ENCODE data around the gene NCAPH2.
A peak's percentile ranks its signal among the peaks of the same experiment; 100 is the strongest.

Gene NCAPH2

DNA sequence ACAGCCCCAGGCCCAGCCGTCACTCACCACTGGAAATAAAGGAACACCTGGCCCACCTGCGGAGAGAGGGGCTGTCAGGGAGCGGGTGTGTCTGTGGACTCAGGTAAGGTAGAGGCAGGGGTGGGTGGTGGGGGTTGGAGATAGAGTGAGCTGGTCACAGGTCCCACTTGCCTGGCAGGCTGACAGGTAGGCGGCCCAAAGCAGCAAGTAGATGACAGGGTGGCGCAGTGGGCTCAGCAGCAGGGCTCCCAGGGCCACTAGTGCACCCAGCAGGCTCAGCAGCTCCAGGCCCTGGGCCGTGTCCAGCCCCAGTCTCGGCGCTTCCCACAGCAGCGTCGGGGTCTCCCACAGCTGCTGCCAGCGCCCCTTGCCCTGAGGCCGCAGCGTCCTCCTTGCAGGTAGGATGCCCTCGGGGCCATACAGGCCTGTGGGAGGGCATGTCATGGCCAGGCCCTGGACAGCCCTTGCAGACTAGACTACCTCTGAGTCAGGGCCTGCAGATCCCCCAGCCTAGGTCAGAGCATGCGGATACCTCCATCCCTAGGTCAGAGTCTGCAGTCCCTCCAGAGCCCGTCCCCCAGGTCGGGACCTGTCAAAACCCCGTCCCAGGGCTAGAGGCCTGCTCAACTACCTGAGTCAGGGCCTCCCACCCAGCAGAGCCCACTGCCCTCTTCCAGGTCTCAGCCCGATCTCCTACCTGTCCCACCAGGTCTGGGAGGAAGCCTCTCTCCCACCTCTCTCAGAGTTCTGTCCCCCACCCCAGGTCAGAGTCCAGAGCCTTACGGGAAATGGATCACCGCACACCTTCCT lies 1.2 kb upstream of the NCAPH2 start:
- TF ChIP-seq, protein P1, sequence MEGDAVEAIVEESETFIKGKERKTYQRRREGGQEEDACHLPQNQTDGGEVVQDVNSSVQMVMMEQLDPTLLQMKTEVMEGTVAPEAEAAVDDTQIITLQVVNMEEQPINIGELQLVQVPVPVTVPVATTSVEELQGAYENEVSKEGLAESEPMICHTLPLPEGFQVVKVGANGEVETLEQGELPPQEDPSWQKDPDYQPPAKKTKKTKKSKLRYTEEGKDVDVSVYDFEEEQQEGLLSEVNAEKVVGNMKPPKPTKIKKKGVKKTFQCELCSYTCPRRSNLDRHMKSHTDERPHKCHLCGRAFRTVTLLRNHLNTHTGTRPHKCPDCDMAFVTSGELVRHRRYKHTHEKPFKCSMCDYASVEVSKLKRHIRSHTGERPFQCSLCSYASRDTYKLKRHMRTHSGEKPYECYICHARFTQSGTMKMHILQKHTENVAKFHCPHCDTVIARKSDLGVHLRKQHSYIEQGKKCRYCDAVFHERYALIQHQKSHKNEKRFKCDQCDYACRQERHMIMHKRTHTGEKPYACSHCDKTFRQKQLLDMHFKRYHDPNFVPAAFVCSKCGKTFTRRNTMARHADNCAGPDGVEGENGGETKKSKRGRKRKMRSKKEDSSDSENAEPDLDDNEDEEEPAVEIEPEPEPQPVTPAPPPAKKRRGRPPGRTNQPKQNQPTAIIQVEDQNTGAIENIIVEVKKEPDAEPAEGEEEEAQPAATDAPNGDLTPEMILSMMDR (IDR thresholded peaks at IDR 0.05; ENCODE audit: insufficient read depth, low read depth, low read length, missing control alignments), result no peak
- peak overlapping the region; percentile 88 for H3K4me3 ChIP-seq (ENCODE audit: low read depth, low read length)
- peak; percentile 29 for DNase-seq (ENCODE audit: low read depth)

DNA sequence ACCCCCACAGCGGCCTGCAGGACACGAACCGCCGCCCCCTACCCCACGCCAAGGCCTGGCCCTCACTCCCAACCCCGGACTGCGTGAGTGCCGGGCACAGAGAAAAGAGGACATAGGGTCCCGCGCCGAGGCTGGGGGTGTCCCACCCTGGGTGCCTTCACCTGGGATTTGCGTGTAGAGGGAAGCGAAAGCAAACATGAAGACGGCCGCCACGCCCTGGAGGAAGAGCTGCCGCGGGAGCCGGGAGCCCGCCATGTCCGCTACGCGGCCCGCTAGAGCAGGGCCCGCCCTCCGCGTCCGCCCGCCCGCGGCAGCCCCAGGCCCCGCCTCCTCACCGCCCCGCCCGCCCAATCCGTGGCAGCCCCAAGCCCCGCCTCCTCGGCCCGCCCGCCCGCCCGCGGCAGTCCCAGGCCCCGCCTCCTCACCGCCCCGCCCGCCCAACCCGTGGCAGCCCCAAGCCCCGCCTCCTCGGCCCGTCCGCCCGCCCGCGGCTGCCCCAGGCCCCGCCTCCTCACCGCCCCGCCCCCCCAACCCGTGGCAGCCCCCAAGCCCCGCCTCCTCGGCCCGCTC lies 518 bp upstream of the NCAPH2 start, which contains the start of gene LMF2:
Gene LMF2 (minus strand): TSS at position 282 of the 570 bp plus-strand sequence. CDS start 27 bp downstream, at position 255.
- DNase-seq (ENCODE audit: low read depth), result no peak
- TF ChIP-seq, protein P1 (IDR thresholded peaks at IDR 0.05; ENCODE audit: insufficient read depth, low read depth, low read length, missing control alignments), result no peak
- H3K4me3 ChIP-seq (ENCODE audit: low read depth, low read length), result peak within 1 kb of the TSS; percentile 88

DNA sequence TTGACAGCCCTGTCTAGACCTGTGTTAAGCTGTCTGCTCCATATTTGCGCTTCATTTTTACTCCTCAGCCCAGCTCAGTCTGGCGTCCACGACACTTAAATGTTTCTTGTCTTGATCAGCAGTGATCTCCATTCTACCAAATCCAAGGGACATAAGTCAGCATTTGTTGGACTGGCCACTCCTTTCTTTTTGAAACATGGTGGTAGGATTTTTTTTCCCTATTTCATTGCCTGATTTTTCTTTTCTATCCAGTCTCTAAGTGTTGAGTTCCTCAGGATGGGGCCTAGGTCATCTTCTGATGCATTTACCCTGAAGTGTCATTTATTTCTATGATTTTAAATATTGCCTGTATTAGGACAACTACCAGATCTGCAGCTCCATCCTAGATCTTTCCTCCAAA lies 873 bp downstream of the NCAPH2 start:
- TF ChIP-seq, protein P1 (IDR thresholded peaks at IDR 0.05; ENCODE audit: insufficient read depth, low read depth, low read length, missing control alignments), result no peak
- H3K4me3 ChIP-seq (ENCODE audit: low read depth, low read length), result peak overlapping the region; percentile 83
- DNase-seq (ENCODE audit: low read depth), result peak; percentile 13

DNA sequence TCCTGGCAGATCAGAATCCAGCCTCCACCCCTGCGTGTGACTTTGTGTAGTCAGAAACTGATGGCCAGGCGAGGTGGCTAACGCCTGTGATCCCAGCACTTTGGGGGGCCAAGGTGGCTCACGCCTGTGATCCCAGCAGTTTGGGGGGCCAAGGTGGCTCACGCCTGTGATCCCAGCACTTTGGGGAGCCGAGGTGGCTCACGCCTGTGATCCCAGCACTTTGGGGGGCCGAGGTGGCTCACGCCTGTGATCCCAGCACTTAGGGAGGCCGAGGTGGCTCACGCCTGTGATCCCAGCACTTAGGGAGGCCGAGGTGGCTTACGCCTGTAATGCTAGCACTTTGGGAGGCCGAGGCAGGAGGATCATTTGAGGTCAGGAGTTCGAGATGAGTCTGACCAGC lies 5.2 kb downstream of the NCAPH2 start:
- DNase-seq (ENCODE audit: low read depth), result no peak
- H3K4me3 ChIP-seq (ENCODE audit: low read depth, low read length), result no peak overlapping the region
- TF ChIP-seq, protein P1 (IDR thresholded peaks at IDR 0.05; ENCODE audit: insufficient read depth, low read depth, low read length, missing control alignments), result no peak

DNA sequence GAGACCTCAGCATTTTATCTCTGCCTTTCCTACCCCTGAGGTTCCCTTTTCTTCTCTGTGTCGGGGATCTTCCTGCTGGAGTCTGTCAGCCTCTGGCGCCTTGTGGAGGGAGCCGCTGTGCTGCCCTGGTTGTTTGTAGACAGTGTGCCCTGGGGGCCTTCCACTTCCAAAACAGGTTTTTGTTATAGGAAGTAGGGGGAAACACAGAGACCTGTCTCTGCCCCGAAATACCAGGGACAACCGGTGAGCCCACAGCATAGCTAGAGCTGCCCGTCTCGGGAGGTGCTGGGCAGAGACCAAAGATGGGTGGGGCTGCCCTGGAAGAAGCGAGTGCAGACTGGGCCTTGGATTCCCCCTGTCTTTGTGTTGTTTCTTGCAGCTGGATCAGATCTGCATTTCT lies 8.0 kb downstream of the NCAPH2 start:
- DNase-seq (ENCODE audit: low read depth), result no peak
- TF ChIP-seq, protein P1 (IDR thresholded peaks at IDR 0.05; ENCODE audit: insufficient read depth, low read depth, low read length, missing control alignments), result no peak
- H3K4me3 ChIP-seq (ENCODE audit: low read depth, low read length), result no peak overlapping the region

DNA sequence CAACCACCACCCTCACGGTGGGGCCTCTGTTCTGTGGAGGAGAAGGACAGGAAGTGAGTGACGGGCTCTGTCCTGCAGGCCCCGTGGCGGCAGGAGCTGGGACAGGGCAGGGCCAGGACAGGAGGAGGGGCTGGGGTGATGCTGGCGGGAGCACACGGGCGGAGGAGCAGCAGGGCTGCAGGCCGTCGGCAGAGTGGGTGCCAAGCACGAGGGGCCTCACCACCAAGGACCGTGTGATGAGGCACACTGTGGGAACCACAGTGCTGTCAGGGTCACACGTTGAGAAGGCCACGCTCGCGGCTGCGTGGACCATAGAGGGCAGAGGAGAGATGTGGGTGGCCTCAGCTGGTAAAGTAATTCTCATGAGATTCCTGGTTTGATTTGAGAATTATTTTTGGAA lies 8.9 kb downstream of the NCAPH2 start:
- no peak for DNase-seq (ENCODE audit: low read depth)
- TF ChIP-seq, protein P1 (IDR thresholded peaks at IDR 0.05; ENCODE audit: insufficient read depth, low read depth, low read length, missing control alignments), result no peak
- no peak overlapping the region for H3K4me3 ChIP-seq (ENCODE audit: low read depth, low read length)

All from GM12865 (cell line).